MCF 10A (cell line): ENCODE data around the gene ARHGEF26. TPM values are rescaled to one million over a fixed set of nuclear protein-coding genes. Genes with fewer than 3 reads are reported as not detected.

Experiments used
- BruUV-seq: library from RNA; stranded (reverse); fragments of 400-500 nt; replicated peaks from 2 replicates; lab custom pipeline; 2021; lab: Mats Ljungman, UMichigan
- CTCF ChIA-PET: fragments of 300-600 bp; sonication (Branson Sonifier 250); formaldehyde crosslinking; extraction: SDS; loops from one replicate; lab custom pipeline; 2021; ENCODE audit warnings: antibody characterized with exemption, inconsistent platforms; lab: Yijun Ruan, JAX
- POLR2A ChIA-PET: fragments of 300-600, 350-650 bp; sonication (Branson Sonifier 250); formaldehyde crosslinking; extraction: SDS; loops from one replicate; lab custom pipeline; 2020; ENCODE audit warnings: antibody characterized with exemption, inconsistent platforms; lab: Yijun Ruan, JAX
- DNase-seq: peaks from one replicate; pipeline ENCODE4 v3.0.0-alpha.2; 2018; ENCODE audit not compliant: unreplicated experiment
- H3K27ac Mint-ChIP-seq: one replicate; pipeline ENCODE4 v1.8.0; 2022; ENCODE audit warnings: mild to moderate bottlenecking, low read depth, mixed read lengths; ENCODE audit not compliant: unreplicated experiment
- H3K27me3 Mint-ChIP-seq: one replicate; pipeline ENCODE4 v1.8.0; 2022; ENCODE audit warnings: mixed read lengths; ENCODE audit not compliant: insufficient read depth, unreplicated experiment
- H3K36me3 Mint-ChIP-seq: one replicate; pipeline ENCODE4 v1.8.0; 2022; ENCODE audit warnings: mild to moderate bottlenecking, moderate library complexity, mixed read lengths; ENCODE audit not compliant: insufficient read depth, unreplicated experiment
- H3K4me1 Mint-ChIP-seq: one replicate; pipeline ENCODE4 v1.8.0; 2022; ENCODE audit warnings: mixed read lengths; ENCODE audit not compliant: insufficient read depth, unreplicated experiment
- H3K4me3 Mint-ChIP-seq: one replicate; pipeline ENCODE4 v1.8.0; 2022; ENCODE audit warnings: mild to moderate bottlenecking, moderate library complexity, mixed read lengths; ENCODE audit not compliant: unreplicated experiment
- H3K9me3 Mint-ChIP-seq: one replicate; pipeline ENCODE4 v1.8.0; 2022; ENCODE audit warnings: mixed read lengths; ENCODE audit not compliant: unreplicated experiment
- CTCF ChIP-seq: fragments of 200-600 bp; IDR thresholded peaks from one replicate; pipeline ENCODE4 v1.8.0; 2022; ENCODE audit warnings: antibody characterized with exemption, mild to moderate bottlenecking; ENCODE audit not compliant: unreplicated experiment
- intact Hi-C: fragments of 100-400 bp; cut with micrococcal nuclease; formaldehyde crosslinking; loops from 2 replicates; pipeline ENCODE4 v1.14.1; 2022
- total RNA-seq: library from RNA; stranded (reverse); gene quantifications from 2 replicates; pipeline ENCODE4 v1.2.3, GENCODE V29; 2022

ARHGEF26 gene
- total RNA-seq, 1 experiment from 2014 or later: 0.63 TPM

GRCh38 chr3:154304936-154305335 is 183.7 kb downstream of the ARHGEF26 start:
- no peak for TF ChIP-seq CTCF
- Mint-ChIP-seq H3K36me3 (peaks cover 97% of the 10 kb centered on the region), H3K4me1 (no peaks in the 10 kb centered on the region), H3K9me3 (no peaks in the 10 kb centered on the region), H3K27ac (no peak overlapping the region), H3K27me3 (no peaks in the 10 kb centered on the region), H3K4me3 (no peak overlapping the region)
- intact Hi-C loops: no loop called here
- POLR2A ChIA-PET: interaction anchor here (0.7 to 1.8 kb wide), 3 partner anchors 9 to 25 kb away, joined by 3 to 4 read pairs (median 4); no protein-coding TSS in a partner anchor
- DNase-seq: no peak
- CTCF ChIA-PET: interaction anchor here (0.7 to 1.3 kb wide), 2 partner anchors 13 to 159 kb away, joined by 3 read pairs; no protein-coding TSS in a partner anchor
- BruUV-seq: no TSS peak

DNA sequence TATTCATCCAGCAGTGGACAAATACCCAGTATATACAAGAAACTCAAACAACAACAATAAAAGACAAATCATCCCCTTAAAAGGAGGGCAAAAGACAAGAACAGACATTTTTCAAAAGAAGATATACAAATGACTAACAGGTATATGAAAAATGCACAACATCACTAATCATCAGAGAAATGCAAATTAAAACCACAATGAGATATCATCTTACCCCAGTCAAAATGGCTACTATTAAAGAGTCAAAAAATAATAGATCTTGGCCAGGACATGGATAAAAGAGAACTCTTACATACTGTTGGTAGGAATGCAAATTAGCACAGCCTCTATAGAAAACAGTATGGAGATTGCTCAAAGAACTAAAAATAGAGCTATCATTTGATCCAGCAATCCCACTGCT is 186.2 kb downstream of the ARHGEF26 start:
- H3K36me3 Mint-ChIP-seq: peaks cover 93% of the 10 kb centered on the region
- no peaks in the 10 kb centered on the region for H3K4me1 Mint-ChIP-seq
- no peak for DNase-seq
- H3K4me3 Mint-ChIP-seq: no peak overlapping the region
- H3K27ac Mint-ChIP-seq: no peak overlapping the region
- no peaks in the 10 kb centered on the region for H3K27me3 Mint-ChIP-seq
- no peaks in the 10 kb centered on the region for H3K9me3 Mint-ChIP-seq
- TF ChIP-seq CTCF: no peak
- intact Hi-C loops: no loop called here
- POLR2A ChIA-PET: interaction anchor here (1.2 kb wide), 1 partner anchor 10 kb away, joined by 4 read pairs; no protein-coding TSS in a partner anchor
- CTCF ChIA-PET: interaction anchor here (0.7 kb wide), 1 partner anchor 61 kb away, joined by 3 read pairs; no protein-coding TSS in a partner anchor
- no TSS peak for BruUV-seq

Other genes with a start within 250 kb of the ARHGEF26 start
- gene DHX36, start 203.1 kb downstream of the ARHGEF26 start, total RNA-seq: 93.5 and 108 TPM in 2 replicates